Measurements from ENCODE around the gene TBCB.

- no peak for TF ChIP-seq FOS (IDR thresholded peaks at IDR 0.05; ENCODE audit: low read depth, low read length)
- TF ChIP-seq, protein P1, sequence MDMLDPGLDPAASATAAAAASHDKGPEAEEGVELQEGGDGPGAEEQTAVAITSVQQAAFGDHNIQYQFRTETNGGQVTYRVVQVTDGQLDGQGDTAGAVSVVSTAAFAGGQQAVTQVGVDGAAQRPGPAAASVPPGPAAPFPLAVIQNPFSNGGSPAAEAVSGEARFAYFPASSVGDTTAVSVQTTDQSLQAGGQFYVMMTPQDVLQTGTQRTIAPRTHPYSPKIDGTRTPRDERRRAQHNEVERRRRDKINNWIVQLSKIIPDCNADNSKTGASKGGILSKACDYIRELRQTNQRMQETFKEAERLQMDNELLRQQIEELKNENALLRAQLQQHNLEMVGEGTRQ (IDR thresholded peaks at IDR 0.05; ENCODE audit: low read depth, low read length), result no peak
- TF ChIP-seq SMC3 (IDR thresholded peaks at IDR 0.05; ENCODE audit: low read depth, low read length), result no peak
- TF ChIP-seq, protein P2, sequence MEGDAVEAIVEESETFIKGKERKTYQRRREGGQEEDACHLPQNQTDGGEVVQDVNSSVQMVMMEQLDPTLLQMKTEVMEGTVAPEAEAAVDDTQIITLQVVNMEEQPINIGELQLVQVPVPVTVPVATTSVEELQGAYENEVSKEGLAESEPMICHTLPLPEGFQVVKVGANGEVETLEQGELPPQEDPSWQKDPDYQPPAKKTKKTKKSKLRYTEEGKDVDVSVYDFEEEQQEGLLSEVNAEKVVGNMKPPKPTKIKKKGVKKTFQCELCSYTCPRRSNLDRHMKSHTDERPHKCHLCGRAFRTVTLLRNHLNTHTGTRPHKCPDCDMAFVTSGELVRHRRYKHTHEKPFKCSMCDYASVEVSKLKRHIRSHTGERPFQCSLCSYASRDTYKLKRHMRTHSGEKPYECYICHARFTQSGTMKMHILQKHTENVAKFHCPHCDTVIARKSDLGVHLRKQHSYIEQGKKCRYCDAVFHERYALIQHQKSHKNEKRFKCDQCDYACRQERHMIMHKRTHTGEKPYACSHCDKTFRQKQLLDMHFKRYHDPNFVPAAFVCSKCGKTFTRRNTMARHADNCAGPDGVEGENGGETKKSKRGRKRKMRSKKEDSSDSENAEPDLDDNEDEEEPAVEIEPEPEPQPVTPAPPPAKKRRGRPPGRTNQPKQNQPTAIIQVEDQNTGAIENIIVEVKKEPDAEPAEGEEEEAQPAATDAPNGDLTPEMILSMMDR (conservative IDR thresholded peaks at IDR 0.05; ENCODE audit: low read depth, low read length), result no peak
- TF ChIP-seq POLR2A (IDR thresholded peaks at IDR 0.05; ENCODE audit: low read depth, low read length), result no peak
- TF ChIP-seq CHD1 (IDR thresholded peaks at IDR 0.05; ENCODE audit: low read depth, low read length), result no peak
- TF ChIP-seq CEBPB (IDR thresholded peaks at IDR 0.05; ENCODE audit: low read depth, low read length), result no peak
- TF ChIP-seq MXI1 (IDR thresholded peaks at IDR 0.05; ENCODE audit: borderline replicate concordance, low read depth, low read length), result no peak
- TF ChIP-seq MAFK (IDR thresholded peaks at IDR 0.05; ENCODE audit: low read depth, low read length), result no peak
Measured at GRCh38 chr19:36144624-36145023, 29.4 kb downstream of the TBCB start.
